Hepatocyte (in vitro differentiated cells): ENCODE measurements around the gene ZMPSTE24. TPM values are rescaled to one million over a fixed set of nuclear protein-coding genes. Genes with fewer than 3 reads are reported as not detected.

Experiments
- DNase-seq: peaks from one replicate; pipeline ENCODE4 v3.0.0-alpha.2; 2016; ENCODE audit warnings: low spot score
- H2AFZ ChIP-seq: fragments of 200-600 bp; sonication (generic); 2 replicates; pipeline ENCODE4 v1.6.0; 2016; ENCODE audit warnings: antibody characterized with exemption, mild to moderate bottlenecking
- H3K27ac ChIP-seq: fragments of 200-600 bp; sonication (generic); 2 replicates; pipeline ENCODE4 v1.5.1; 2016; ENCODE audit warnings: mild to moderate bottlenecking
- H3K27me3 ChIP-seq: fragments of 200-600 bp; sonication (generic); 2 replicates; pipeline ENCODE4 v1.6.1; 2016
- H3K36me3 ChIP-seq: fragments of 200-600 bp; sonication (generic); replicated peaks from 2 replicates; pipeline ENCODE4 v1.5.1; 2016; ENCODE audit warnings: low read depth; ENCODE audit not compliant: insufficient read depth
- H3K4me1 ChIP-seq: fragments of 200-600 bp; sonication (generic); 2 replicates; pipeline ENCODE4 v1.5.1; 2016; ENCODE audit warnings: mild to moderate bottlenecking, moderate library complexity; ENCODE audit not compliant: insufficient read depth
- H3K4me2 ChIP-seq: fragments of 200-600 bp; sonication (generic); 2 replicates; pipeline ENCODE4 v1.6.0; 2016
- H3K4me3 ChIP-seq: fragments of 200-600 bp; sonication (generic); 2 replicates; pipeline ENCODE4 v1.5.1; 2016; ENCODE audit warnings: mild to moderate bottlenecking
- H3K79me2 ChIP-seq: fragments of 200-600 bp; sonication (generic); 2 replicates; pipeline ENCODE4 v1.6.0; 2017; ENCODE audit warnings: mild to moderate bottlenecking
- H3K9me2 ChIP-seq: fragments of 200-600 bp; sonication (generic); replicated peaks from 2 replicates; pipeline ENCODE4 v1.6.0; 2017; ENCODE audit warnings: mild to moderate bottlenecking; ENCODE audit not compliant: insufficient read depth
- H3K9me3 ChIP-seq: fragments of 200-600 bp; sonication (generic); 2 replicates; pipeline ENCODE4 v1.5.1; 2016; ENCODE audit warnings: low read depth, mild to moderate bottlenecking
- H4K20me1 ChIP-seq: fragments of 200-600 bp; sonication (generic); 2 replicates; pipeline ENCODE4 v1.6.0; 2016; ENCODE audit warnings: mild to moderate bottlenecking; ENCODE audit not compliant: insufficient read depth, poor library complexity, severe bottlenecking
- CTCF ChIP-seq: fragments of 200-600 bp; sonication (generic); IDR thresholded peaks from 2 replicates; pipeline ENCODE4 v1.5.1; 2016; ENCODE audit warnings: antibody characterized with exemption, mild to moderate bottlenecking; ENCODE audit not compliant: poor library complexity
- EZH2 ChIP-seq: fragments of 200-600 bp; sonication (generic); IDR thresholded peaks from 2 replicates; pipeline ENCODE4 v1.6.1; 2016; ENCODE audit warnings: antibody characterized with exemption, mild to moderate bottlenecking, borderline replicate concordance
- EZH2phosphoT487 ChIP-seq: fragments of 200-600 bp; sonication (generic); IDR thresholded peaks from one replicate; pipeline ENCODE4 v1.6.1; 2018; ENCODE audit warnings: antibody characterized with exemption, mild to moderate bottlenecking, low read depth, moderate library complexity; ENCODE audit not compliant: unreplicated experiment, severe bottlenecking
- WGBS: methylation state at CpG from one replicate; pipeline ENCODE4 v1.1.6; 2016; ENCODE audit warnings: low lambda C conversion rate; ENCODE audit errors: missing lambda C conversion rate; 5-methylcytosine and 5-hydroxymethylcytosine counted together
- polyA plus RNA-seq: library from polyadenylated mRNA; unstranded; fragments of >200 nt; fragmentation: Nextera tagmentation; extraction: Ambion mirVana; gene quantifications from 2 replicates; pipeline ENCODE4 v1.2.1, GENCODE V29; 2016
- total RNA-seq: library from RNA; depleted of rRNA; stranded (reverse); fragments of >200 nt; gene quantifications from 2 replicates; pipeline ENCODE4 v1.2.3, GENCODE V29; 2014

The ZMPSTE24 gene
- total and polyA plus RNA-seq, 2 experiments from 2014 or later = 35.6 to 56.1 TPM

GRCh38 chr1:40274331-40274730 is 16.3 kb downstream of the ZMPSTE24 start:
- no peaks in the 10 kb centered on the region for H3K36me3 ChIP-seq
- no peak overlapping the region for H3K27ac ChIP-seq
- H3K9me3 ChIP-seq = no peaks in the 10 kb centered on the region
- no peak overlapping the region for H3K4me2 ChIP-seq
- 96% methylated on average over 2 of the region's 2 CpGs for WGBS
- H3K4me3 ChIP-seq = no peak overlapping the region
- no peaks in the 10 kb centered on the region for H3K27me3 ChIP-seq
- H3K4me1 ChIP-seq = no peaks in the 10 kb centered on the region
- TF ChIP-seq EZH2 (no peak), EZH2phosphoT487 (no peak), CTCF (no peak)
- no peaks in the 10 kb centered on the region for H3K9me2 ChIP-seq
- H2AFZ ChIP-seq = no peak overlapping the region
- peaks cover 5% of the 10 kb centered on the region for H3K79me2 ChIP-seq
- no peaks in the 10 kb centered on the region for H4K20me1 ChIP-seq
- DNase-seq = no peak

- H2AFZ ChIP-seq = no peak overlapping the region
- H3K4me1 ChIP-seq = no peaks in the 10 kb centered on the region
- H3K36me3 ChIP-seq = no peaks in the 10 kb centered on the region
- H3K4me2 ChIP-seq = no peak overlapping the region
- no peaks in the 10 kb centered on the region for H3K27me3 ChIP-seq
- WGBS = 99% methylated on average over 3 of the region's 3 CpGs
- H3K9me2 ChIP-seq = no peaks in the 10 kb centered on the region
- TF ChIP-seq EZH2phosphoT487 (no peak), CTCF (no peak), EZH2 (no peak)
- H3K4me3 ChIP-seq = no peak overlapping the region
- peaks cover 2% of the 10 kb centered on the region for H3K79me2 ChIP-seq
- H3K27ac ChIP-seq = no peak overlapping the region
- no peak for DNase-seq
- H3K9me3 ChIP-seq = no peaks in the 10 kb centered on the region
- H4K20me1 ChIP-seq = no peaks in the 10 kb centered on the region
These were observed 18.1 kb downstream of the ZMPSTE24 start for GRCh38 chr1:40276122-40276521.

GRCh38 chr1:40281853-40282252 is 23.8 kb downstream of the ZMPSTE24 start:
- H3K36me3 ChIP-seq = no peaks in the 10 kb centered on the region

More at GRCh38 chr1:40281853-40282252, 23.8 kb downstream of the ZMPSTE24 start:
- Histone ChIP-seq H3K27ac (no peak overlapping the region), H3K9me2 (no peaks in the 10 kb centered on the region), H3K4me2 (no peak overlapping the region), H3K9me3 (no peaks in the 10 kb centered on the region), H3K4me3 (no peak overlapping the region), H3K4me1 (no peaks in the 10 kb centered on the region), H4K20me1 (no peaks in the 10 kb centered on the region), H2AFZ (no peak overlapping the region), H3K79me2 (peaks cover 2% of the 10 kb centered on the region), H3K27me3 (no peaks in the 10 kb centered on the region)
- WGBS = 72% methylated on average over 2 of the region's 2 CpGs
- DNase-seq = no peak
- TF ChIP-seq EZH2phosphoT487 (no peak), CTCF (no peak), EZH2 (no peak)
